Activated CD4-positive, alpha-beta T cell treated with anti-CD3 and anti-CD28 coated beads, Interleukin-2, amount 50 U/mL, for 24 hours (primary cell): ENCODE measurements around the gene SDHD.

Experiments
- DNase-seq, 2 donors: peaks; one replicate each; pipeline ENCODE4 v3.0.0-alpha.2; 2020; ENCODE audit warnings: low read depth in 1 of 2, low spot score in 1 of 2

The SDHD gene

DNA sequence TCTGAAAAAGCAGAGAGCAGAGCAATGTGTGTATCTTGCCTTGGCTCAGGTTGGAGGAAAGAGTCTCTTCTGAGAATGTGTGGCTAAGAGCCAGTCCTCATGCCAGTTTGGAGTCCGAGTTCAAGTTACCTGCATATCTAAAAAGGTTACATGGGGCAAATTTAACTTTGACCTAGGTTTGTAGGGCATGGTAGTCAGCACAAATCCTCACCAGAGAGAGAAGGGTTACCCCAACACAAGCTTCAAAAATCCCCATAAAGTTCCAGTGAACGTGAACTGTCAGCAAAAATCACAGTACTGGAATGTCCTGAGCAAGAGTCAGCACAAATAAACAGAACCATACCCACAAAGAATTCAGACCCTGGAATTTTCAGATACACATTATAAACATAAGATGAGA lies 13.8 kb downstream of the SDHD start:
- DNase-seq, result no peak

DNA sequence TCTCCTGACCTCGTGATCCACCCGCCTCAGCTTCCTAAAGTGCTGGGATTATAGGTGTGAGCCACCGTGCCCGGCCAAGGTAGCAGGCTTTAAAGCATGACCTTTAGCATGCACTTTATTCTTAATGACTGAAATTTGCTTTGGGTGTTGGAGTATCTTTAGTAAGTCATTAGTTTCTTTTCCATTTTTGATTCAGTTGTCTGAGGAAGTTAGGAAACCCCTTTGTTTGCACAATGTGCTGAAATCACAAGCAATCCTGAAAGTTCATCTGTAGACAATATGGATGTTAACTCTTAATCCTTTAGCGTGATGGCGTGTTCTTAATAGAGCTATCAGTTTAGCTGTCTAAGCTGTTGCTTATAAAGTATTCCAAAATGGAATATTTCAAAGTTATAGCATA lies 16.8 kb downstream of the SDHD start:
- DNase-seq, result no peak

GRCh38 chr11:112106070-112106469 lies 19.4 kb downstream of the SDHD start:
- DNase-seq, result no peak

GRCh38 chr11:112113539-112114457 lies 27.1 kb downstream of the SDHD start:
- DNase-seq, result no peak

DNA sequence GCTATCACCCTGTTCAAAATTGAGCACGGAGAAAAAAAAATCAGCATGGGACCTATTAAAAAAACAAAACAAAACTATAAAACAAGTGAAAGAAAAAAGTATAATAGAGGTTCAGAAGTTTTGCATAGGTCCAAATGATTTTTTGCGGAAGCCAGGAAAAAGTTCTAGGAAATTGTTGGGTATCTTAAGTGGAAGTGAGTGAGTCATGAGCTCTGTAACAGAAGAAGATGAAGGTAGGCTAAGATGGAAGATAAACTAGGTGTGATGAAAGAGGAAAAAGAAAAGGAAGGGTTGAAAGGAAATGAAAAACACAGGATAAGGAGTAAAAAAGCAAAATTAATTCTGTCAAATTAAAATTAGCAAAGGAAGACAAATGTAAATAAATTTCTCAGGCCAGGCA lies 27.8 kb downstream of the SDHD start:
- DNase-seq, result no peak

- DNase-seq, result no peak
Observed at GRCh38 chr11:112115386-112115785, 28.7 kb downstream of the SDHD start.

GRCh38 chr11:112118176-112118575 lies 31.5 kb downstream of the SDHD start:
- DNase-seq, result no peak

DNA sequence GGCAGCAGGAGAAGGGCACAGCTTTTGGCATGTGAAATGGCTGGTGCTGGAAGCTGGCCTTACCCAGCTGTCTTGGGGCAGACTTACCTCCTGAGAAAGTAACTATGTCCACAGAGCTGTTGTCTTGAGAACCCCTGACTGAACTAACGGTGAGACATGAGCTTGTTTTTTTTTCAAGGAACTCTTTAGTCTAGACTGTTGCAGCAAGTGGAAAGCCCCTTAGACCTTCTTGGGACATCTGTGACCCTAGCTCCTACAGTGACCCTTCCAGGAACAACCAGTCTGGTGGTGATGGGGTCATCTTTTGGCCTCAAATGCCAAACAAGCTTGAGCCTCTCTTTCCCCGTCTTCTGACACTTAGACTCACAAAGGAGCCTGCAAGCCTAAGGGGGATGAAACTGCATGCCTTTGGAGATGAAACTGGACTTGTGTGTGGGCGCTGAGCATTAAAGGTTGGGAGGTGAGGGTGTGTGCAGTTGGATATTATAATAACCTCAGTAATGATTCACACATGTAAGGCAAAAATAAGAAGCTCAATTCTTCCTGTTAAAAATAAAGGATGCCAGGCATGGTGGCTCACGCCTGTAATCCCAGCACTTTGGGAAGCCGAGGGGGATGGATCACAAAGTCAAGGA lies 35.4 kb downstream of the SDHD start:
- no peak for DNase-seq

- no peak for DNase-seq
Observed at GRCh38 chr11:112123129-112123528, 36.5 kb downstream of the SDHD start.

GRCh38 chr11:112127056-112127455 lies 40.4 kb downstream of the SDHD start:
- DNase-seq, result no peak

- no peak for DNase-seq
Observed at GRCh38 chr11:112128483-112129121, 41.9 kb downstream of the SDHD start.

GRCh38 chr11:112129656-112130055 lies 43.0 kb downstream of the SDHD start:
- DNase-seq, result no peak

DNA sequence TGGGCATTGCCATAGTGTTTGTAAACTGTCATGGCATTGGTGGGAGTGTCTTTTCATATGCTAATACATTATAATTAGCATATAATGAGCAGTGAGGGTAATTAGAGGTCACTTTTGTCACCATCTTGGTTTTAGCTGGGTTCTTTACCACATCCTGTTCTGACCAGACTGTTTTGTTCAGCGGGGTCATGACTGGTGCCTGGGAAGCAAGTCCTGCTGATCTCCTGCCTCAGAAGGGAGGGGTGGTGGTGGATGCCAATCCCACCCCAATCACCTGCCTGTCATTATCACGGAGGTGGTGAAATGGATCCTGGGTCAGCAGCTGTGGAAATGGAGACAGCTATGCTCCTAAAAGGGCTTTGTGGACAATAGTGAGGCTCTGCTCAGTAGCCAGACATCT lies 46.1 kb downstream of the SDHD start:
- DNase-seq, result no peak

GRCh38 chr11:112134473-112134872 lies 47.8 kb downstream of the SDHD start:
- no peak for DNase-seq

DNA sequence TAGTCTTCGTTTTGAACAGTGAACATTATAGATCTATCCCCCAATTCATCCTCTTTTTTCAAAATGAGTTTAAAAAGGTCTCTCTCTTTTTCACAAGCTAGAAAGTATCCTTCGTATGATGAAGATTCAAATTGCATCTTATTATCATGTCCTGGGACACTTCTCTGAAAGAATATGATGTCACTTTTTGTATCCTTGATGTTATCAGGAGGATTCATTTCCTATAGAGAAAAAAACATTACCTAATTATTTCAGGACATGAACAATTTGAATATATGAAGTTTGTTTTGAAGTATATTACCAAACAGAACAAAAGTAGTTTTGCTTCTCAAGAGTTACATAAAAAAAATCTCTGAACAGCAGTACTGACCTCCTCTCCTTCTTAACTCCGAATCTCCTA lies 56.9 kb downstream of the SDHD start:
- no peak for DNase-seq
